Measurements from ENCODE around the gene NACC2.

NACC2 gene

DNA sequence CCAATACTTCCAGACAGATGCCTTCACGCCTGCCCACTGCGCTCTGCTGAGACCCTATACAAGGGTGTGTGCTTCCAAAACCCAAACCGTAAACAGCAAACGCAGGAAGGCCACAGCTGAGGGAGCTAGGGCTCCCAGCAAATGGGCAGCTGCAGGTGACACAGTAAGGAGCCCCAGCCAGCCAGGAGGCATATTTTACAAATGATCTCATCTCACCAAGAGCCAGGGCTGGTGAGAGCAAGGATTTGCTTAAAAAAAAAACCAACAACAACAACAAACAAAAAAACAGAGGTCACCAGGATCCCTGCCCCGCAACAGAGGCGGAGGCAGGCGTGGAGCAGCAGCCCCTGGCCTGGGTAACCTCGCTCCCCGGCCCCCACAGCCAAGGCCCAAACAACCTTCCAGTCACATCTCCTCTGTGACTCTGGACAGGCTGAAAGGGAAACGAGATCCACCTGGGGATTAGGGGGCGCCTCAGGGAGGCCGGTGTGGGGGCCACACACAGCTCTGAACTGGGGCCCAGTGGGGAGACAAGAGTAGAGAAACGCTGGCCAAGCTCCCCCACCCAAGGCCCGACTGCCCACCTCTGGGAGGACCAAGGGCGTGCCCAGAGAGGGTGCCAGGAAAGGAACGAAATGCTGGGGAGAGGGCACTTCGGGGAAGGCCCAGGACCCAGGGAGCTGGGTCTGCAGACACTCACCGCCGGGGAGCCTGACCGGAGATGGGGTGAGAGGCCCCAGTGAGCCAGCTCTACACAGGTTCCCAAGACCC is 3.3 kb downstream of the NACC2 start:
- DNase-seq, result no peak

DNA sequence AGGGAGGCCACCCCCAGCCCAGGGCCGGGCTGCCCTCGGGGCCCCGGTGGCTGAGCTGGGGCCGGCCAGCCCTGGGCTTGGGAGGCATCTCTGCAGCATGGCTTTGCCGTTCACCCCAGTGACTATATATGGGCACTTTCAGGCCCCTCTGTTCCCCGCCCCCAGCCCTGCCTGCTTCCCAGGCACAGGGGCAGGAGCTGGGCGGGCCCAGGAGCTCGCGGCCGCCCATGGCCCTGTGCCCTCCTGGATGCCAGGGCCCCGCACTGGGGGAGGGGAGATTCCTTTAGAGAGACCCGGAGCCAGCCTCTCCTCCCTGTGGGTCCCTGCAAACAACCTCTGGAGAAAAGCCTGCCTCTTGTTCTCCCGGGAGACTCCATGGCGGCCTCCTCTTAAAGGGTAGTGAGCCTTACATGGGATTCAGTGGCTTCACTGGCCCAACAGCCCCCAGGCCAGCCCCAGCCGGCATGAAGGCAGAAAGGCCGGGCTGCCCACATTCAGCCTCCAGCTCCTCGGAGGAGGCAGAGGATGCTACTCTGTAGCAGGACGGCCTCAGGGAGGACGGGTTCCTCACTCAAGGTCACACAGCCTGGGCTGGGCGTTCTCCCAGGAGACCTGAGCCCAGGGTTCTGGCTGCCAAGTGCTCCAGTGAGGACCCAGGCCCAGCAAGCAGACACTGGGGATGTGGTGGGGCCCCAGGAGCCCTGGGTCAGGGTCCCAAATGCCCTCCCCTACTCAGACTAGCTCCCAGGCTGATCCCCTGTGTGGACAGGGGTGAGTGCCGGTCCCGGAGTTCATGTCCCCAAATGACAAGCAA is 4.1 kb downstream of the NACC2 start:
- DNase-seq, result no peak

- no peak for DNase-seq
These were observed 4.9 kb downstream of the NACC2 start for GRCh38 chr9:136090056-136090735.

- no peak for DNase-seq
These were observed 5.4 kb downstream of the NACC2 start for GRCh38 chr9:136089697-136090045.

GRCh38 chr9:136088939-136089696 is 6.0 kb downstream of the NACC2 start:
- no peak for DNase-seq

- no peak for DNase-seq
These were observed 6.6 kb downstream of the NACC2 start for GRCh38 chr9:136088481-136088938.

DNA sequence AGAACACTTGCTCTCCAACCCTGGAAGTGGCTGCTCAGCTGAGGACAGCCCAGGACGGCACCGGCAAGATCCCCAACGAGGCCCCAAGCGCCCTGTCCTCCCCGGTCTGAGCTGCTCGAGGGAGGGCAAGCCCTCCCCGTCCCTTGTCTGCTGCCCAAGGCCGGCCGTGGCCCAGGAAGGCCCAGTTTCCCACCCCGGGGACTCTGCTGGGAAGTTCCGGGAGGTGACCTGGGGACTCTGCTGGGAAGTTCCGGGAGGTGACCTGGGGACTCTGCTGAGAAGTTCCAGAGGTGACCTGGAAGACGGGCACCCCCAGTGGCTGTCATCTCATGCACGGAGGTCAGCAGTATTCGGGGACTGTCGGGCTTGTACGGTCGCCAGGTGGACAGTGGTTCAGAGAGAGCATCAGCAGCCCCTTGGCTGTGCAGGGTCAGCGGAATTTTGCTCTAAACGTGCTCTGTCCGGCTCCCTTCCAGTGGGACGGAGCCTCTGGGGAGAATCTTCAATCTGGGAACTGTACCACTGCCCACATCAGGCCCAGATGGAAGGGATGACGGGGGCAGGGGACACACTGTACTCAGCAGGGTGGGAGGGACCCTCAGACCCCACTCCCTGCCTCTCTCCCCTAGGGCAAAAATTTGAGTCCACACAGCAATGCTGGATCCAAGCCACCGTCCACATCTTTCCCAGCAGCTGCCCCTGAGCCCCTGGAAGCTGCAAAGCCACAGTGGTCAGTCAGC is 7.2 kb downstream of the NACC2 start:
- DNase-seq, result no peak

GRCh38 chr9:136086951-136087740 is 7.9 kb downstream of the NACC2 start:
- no peak for DNase-seq

DNA sequence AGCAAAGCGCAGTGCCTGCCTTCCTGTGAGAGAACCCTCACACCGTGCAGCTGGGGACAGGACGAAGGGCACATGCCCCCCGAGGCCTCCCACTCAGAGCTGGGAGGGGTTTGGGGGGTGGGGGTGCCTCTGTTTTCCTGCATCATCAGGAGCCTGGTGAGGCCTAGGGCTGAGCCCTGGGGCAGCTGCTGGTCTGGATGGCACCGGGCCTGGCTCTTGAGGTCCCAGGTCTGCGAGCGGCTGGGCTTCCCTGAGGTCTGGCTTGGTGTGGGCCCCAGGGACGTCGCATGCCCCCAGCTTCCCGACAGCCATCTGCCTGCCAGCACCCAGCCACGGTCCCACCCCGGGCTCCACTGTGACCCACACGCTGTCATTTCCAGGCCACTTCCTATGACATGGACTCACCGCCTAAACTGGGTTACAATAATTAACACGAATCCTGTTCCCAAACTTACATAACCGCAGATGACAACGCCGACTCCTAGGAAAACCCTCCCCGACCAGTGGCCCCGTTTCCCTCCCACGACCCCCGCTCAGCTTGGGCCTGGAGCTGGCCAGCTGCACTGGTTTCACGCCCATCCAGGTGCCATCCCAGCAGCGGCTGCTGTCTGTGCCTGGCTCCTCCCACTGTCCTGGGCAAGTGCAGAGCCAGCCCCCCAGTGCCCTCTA is 8.7 kb downstream of the NACC2 start:
- DNase-seq, result no peak

- DNase-seq, result no peak
These were observed 9.3 kb downstream of the NACC2 start for GRCh38 chr9:136085815-136086212.

- DNase-seq, result no peak
These were observed 10.8 kb downstream of the NACC2 start for GRCh38 chr9:136084063-136084944.

- no peak for DNase-seq
These were observed 11.5 kb downstream of the NACC2 start for GRCh38 chr9:136083558-136084062.

DNA sequence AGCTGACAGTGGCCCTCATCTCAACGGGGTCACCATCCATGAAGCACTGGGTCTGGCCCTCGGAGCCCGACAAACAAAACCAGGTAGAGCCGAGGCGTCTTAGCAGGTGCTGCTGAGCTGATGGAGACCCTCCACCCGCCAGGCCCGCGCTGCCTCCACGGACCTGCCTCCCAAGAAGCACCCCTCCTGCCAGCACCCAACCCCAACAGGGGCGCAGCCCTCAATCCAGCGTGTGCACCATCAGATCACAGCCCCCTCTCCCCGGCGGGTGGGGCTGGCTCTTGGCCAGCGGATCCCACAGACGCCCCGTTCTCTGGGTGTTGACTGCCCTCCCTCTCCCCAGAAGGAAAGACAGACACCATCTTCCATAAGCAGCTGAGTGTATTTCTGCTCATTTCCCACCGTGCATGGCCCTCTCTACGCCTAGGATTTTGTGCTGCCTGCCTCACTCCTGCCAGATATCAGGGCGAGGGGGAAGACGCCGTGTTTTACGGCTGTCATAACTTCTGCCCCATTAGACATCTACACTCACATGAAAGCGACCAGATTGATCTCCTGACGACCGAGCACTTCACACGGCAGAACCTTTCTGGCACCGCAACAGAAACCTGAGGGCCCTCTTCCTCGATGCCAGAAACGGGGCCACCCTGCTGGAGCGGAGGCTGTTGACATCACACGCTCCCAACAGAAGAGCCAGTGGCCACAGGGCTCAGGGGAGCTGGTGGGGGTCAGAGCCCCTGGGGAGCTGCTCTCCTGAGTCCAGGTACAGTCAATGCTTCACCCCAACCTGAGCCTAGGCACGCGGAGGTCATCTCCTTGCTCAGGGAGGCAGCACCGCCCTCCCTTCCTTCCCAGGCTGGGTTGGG is 12.4 kb downstream of the NACC2 start:
- no peak for DNase-seq

- DNase-seq, result no peak
These were observed 13.1 kb downstream of the NACC2 start for GRCh38 chr9:136081826-136082495.

DNA sequence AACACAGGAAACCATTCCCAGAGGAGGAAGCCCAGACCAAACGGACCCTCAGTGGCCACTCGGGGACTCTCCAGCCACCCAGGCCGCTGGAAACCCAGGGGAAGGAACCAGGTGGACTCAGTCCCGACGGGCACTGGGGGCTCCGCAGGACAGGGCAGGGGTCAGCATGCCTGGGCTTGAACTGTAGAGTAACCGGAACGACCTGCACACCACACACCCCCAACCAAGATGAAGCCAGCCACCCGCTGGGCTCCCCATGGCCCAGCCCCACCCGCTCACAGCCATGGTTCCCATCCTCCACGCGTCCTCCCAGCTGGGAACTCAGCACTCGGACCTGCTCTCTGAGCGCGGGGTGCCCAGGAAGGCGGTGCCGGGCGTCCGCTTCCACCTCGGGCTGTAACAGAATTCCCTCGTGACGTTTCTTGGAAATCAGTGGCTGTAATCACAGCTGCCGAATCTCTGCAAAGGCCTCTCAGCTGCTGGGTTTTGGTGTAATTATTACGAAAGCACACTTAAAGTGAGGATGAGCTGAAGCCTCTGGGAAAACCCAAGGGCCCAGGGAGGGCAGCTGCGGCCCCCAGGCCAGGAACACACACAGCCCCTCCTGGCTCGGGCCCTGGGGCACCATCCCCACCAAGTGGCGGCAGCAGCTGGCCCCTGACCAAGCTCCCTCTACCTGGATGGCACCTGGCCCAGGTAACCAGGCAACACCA is 13.8 kb downstream of the NACC2 start:
- DNase-seq, result no peak

- no peak for DNase-seq
These were observed 14.4 kb downstream of the NACC2 start for GRCh38 chr9:136080716-136081112.

- DNase-seq, result no peak
These were observed 15.2 kb downstream of the NACC2 start for GRCh38 chr9:136079916-136080246.

All from stimulated activated CD4-positive, alpha-beta T cell treated with anti-CD3 and anti-CD28 coated beads, Interleukin-4, amount 100 ng/mL, for 4 hours (primary cell).